ENCODE results near the gene RSF1.

DNA sequence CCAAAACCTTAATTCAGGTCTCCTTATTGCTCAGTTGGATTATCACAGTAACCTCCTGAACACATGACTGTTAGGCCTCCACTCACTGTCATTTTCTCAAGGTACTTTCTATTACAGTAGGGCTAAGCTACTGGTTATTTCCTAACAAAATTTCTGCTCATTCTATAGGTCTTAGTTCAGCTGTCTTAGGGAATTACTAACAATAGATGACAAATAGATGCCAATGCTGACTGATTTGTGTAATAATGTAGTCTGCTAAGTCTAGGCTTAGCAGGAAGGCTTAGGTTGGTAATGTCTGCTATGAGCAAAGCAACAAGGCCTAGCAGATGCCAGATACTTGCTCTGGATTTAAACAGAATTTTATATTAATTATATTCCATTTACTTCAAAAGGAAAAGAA lies 58.1 kb downstream of the RSF1 start:
- TF ChIP-seq POLR2A (IDR thresholded peaks at IDR 0.05; ENCODE audit: low read length) (no peak), GATA1 (IDR thresholded peaks at IDR 0.05; ENCODE audit: low read depth, low read length) (no peak)

All from erythroblast (primary cell).